ENCODE results near the gene TMEM213. TPM values are rescaled to one million over a fixed set of nuclear protein-coding genes. Genes with fewer than 3 reads are reported as not detected.
"Not testable (repeated sequence)": the region's sequence is repeated elsewhere in the genome, so short reads cannot be mapped to it uniquely, and the experiment has no call there.

TMEM213 gene
- polyA plus RNA-seq (2013, experiment 1 of 2; ENCODE audit: insufficient read length), result not detected
- 0.18 TPM for polyA plus RNA-seq (2013, experiment 2 of 2; ENCODE audit: insufficient read length)

GRCh38 chr7:138797715-138798320 is at the start of gene TMEM213, which contains the start of gene ATP6V0A4:
Gene TMEM213, plus strand, starts transcription at chr7:138797994. Its CDS starts 111 bp downstream, at chr7:138798105.
Gene ATP6V0A4, minus strand, starts transcription at chr7:138798196. Its CDS starts 26,949 bp downstream, at chr7:138771247.
- no peak for DNase-seq

GRCh38 chr7:138748666-138749065 is 49.1 kb upstream of the TMEM213 start:
- DNase-seq, result no peak

GRCh38 chr7:138749960-138750359 is 47.8 kb upstream of the TMEM213 start:
- no peak for DNase-seq

GRCh38 chr7:138750473-138750872 is 47.3 kb upstream of the TMEM213 start:
- no peak for DNase-seq

GRCh38 chr7:138750901-138751464 is 46.8 kb upstream of the TMEM213 start:
- DNase-seq, result no peak

- DNase-seq, result no peak
Observed at GRCh38 chr7:138752518-138753149, 45.2 kb upstream of the TMEM213 start.

GRCh38 chr7:138753150-138753518 is 44.7 kb upstream of the TMEM213 start:
- no peak for DNase-seq

- no peak for DNase-seq
Observed at GRCh38 chr7:138753610-138754009, 44.2 kb upstream of the TMEM213 start.

- DNase-seq, result no peak
Observed at GRCh38 chr7:138755331-138755747, 42.5 kb upstream of the TMEM213 start.

GRCh38 chr7:138755842-138756590 is 41.8 kb upstream of the TMEM213 start:
- no peak for DNase-seq

- DNase-seq, result no peak
Observed at GRCh38 chr7:138756591-138757242, 41.1 kb upstream of the TMEM213 start.

GRCh38 chr7:138768241-138768640 is 29.6 kb upstream of the TMEM213 start:
- DNase-seq, result no peak

GRCh38 chr7:138770904-138771303 is 26.9 kb upstream of the TMEM213 start:
- DNase-seq, result no peak

- DNase-seq, result no peak
Observed at GRCh38 chr7:138773176-138773575, 24.6 kb upstream of the TMEM213 start.

- DNase-seq, result no peak
Observed at GRCh38 chr7:138773817-138774216, 24.0 kb upstream of the TMEM213 start.

- DNase-seq, result no peak
Observed at GRCh38 chr7:138776166-138776833, 21.5 kb upstream of the TMEM213 start.

- DNase-seq, result no peak
Observed at GRCh38 chr7:138781004-138781403, 16.8 kb upstream of the TMEM213 start.

- DNase-seq, result no peak
Observed at GRCh38 chr7:138784692-138785091, 13.1 kb upstream of the TMEM213 start.

- DNase-seq, result no peak
Observed at GRCh38 chr7:138785587-138786437, 12.0 kb upstream of the TMEM213 start.

GRCh38 chr7:138796038-138796615 is 1.7 kb upstream of the TMEM213 start:
- no peak for DNase-seq

GRCh38 chr7:138797046-138797445 is 748 bp upstream of the TMEM213 start:
- DNase-seq, result not testable (repeated sequence)

Measured in fibroblast of skin of scalp (primary cell).